Renal cortex interstitium (tissue), 11 donors: ENCODE measurements around the gene CTNND2. TPM values are rescaled to one million over a fixed set of nuclear protein-coding genes. Genes with fewer than 3 reads are reported as not detected.
"Not testable (repeated sequence)": the region's sequence is repeated elsewhere in the genome, so short reads cannot be mapped to it uniquely, and the experiment has no call there.

Experiments used
- DNase-seq, 11 donors: peaks; one replicate each; pipeline ENCODE4 v3.0.0-alpha.2; 2013; ENCODE audit warnings: low read depth in 9 of 11, low spot score in 4 of 11; ENCODE audit errors: extremely low read depth in 1 of 11
- polyA plus RNA-seq, 3 donors: library from polyadenylated mRNA; unstranded; fragments of 120-200 nt; gene quantifications; one replicate each; pipeline ENCODE4 v1.2.1, GENCODE V29; 2013; ENCODE audit not compliant: insufficient read length in 3 of 3

The CTNND2 gene
- polyA plus RNA-seq, 3 donors, result 2.0 to 2.4 (median 2.3) TPM

GRCh38 chr5:11013793-11014192 lies 890.5 kb downstream of the CTNND2 start:
- no peak for DNase-seq

- no peak for DNase-seq
Observed at GRCh38 chr5:11012295-11012694, 892.0 kb downstream of the CTNND2 start.

- DNase-seq, result no peak
Observed at GRCh38 chr5:11010429-11011210, 893.6 kb downstream of the CTNND2 start.

- DNase-seq, result no peak
Observed at GRCh38 chr5:11009576-11009975, 894.7 kb downstream of the CTNND2 start.

GRCh38 chr5:11007269-11007870 lies 896.9 kb downstream of the CTNND2 start:
- DNase-seq, result no peak

GRCh38 chr5:11004523-11004922 lies 899.7 kb downstream of the CTNND2 start:
- DNase-seq, result not testable (repeated sequence)

- no peak for DNase-seq
Observed at GRCh38 chr5:11000515-11001353, 903.5 kb downstream of the CTNND2 start.

- no peak for DNase-seq
Observed at GRCh38 chr5:10999714-11000113, 904.5 kb downstream of the CTNND2 start.

GRCh38 chr5:10995891-10996290 lies 908.4 kb downstream of the CTNND2 start:
- no peak for DNase-seq

- DNase-seq, result no peak
Observed at GRCh38 chr5:10994091-10994986, 909.9 kb downstream of the CTNND2 start.

GRCh38 chr5:10990634-10991033 lies 913.6 kb downstream of the CTNND2 start:
- no peak for DNase-seq

- no peak for DNase-seq
Observed at GRCh38 chr5:10989577-10990263, 914.5 kb downstream of the CTNND2 start.

GRCh38 chr5:10988622-10989021 lies 915.6 kb downstream of the CTNND2 start:
- DNase-seq, result no peak

- DNase-seq, result peak; percentile 15 to 65 (median 51)
Observed at GRCh38 chr5:10987925-10988504, 916.2 kb downstream of the CTNND2 start.

GRCh38 chr5:10987276-10987924 lies 916.8 kb downstream of the CTNND2 start:
- no peak for DNase-seq

- no peak for DNase-seq
Observed at GRCh38 chr5:10985721-10986110, 918.5 kb downstream of the CTNND2 start.

GRCh38 chr5:10985091-10985720 lies 919.0 kb downstream of the CTNND2 start:
- DNase-seq, result no peak
